ENCODE results near the gene CZIB.

The CZIB gene

GRCh38 chr1:53256511-53257453 is 36.3 kb upstream of the CZIB start:
- no peaks in the 10 kb centered on the region for H3K27me3 ChIP-seq (ENCODE audit: insufficient read depth, low read length, poor library complexity)
- H3K79me1 ChIP-seq (ENCODE audit: low read length) = no peaks in the 10 kb centered on the region
- H3K4me2 ChIP-seq (ENCODE audit: low read length) = no peak overlapping the region
- H3K23ac ChIP-seq (ENCODE audit: low read length) = no peak overlapping the region
- WGBS (ENCODE audit: extremely low coverage, insufficient coverage, low lambda C conversion rate) = no CpG with 5 or more reads among the region's 11 CpGs
- H2BK5ac ChIP-seq (ENCODE audit: low read length) = no peak overlapping the region
- no peaks in the 10 kb centered on the region for H3K79me2 ChIP-seq (ENCODE audit: control insufficient read depth, insufficient read depth, low read length)
- H3K4me3 ChIP-seq (ENCODE audit: low read length) = no peak overlapping the region
- no peak overlapping the region for H2BK15ac ChIP-seq (replicated peaks; ENCODE audit: low read depth)
- H3K4ac ChIP-seq (ENCODE audit: low read depth, low read length) = no peak overlapping the region
- H3K4me1 ChIP-seq (ENCODE audit: control insufficient read depth, low read depth, low read length) = no peaks in the 10 kb centered on the region
- no peak overlapping the region for H4K8ac ChIP-seq (ENCODE audit: low read depth, low read length)
- no peak for DNase-seq
- H3K18ac ChIP-seq (ENCODE audit: low read length) = no peak overlapping the region
- H3K9ac ChIP-seq (ENCODE audit: low read length) = no peak overlapping the region
- H3K56ac ChIP-seq (ENCODE audit: low read length) = no peak overlapping the region
- H3K27ac ChIP-seq (ENCODE audit: low read depth, low read length) = no peak overlapping the region
- no peak overlapping the region for H2BK120ac ChIP-seq (ENCODE audit: low read depth, low read length)
- H2AK5ac ChIP-seq (ENCODE audit: low read length) = no peak overlapping the region
- H3K36me3 ChIP-seq (ENCODE audit: control insufficient read depth, insufficient read depth, low read length) = peaks cover 42% of the 10 kb centered on the region
- no peak overlapping the region for H4K5ac ChIP-seq (ENCODE audit: low read length)

GRCh38 chr1:53255031-53255430 is 34.6 kb upstream of the CZIB start:
- Histone ChIP-seq H3K27ac (ENCODE audit: low read depth, low read length) (no peak overlapping the region), H3K9ac (ENCODE audit: low read length) (no peak overlapping the region), H3K4me2 (ENCODE audit: low read length) (no peak overlapping the region), H3K4me1 (ENCODE audit: control insufficient read depth, low read depth, low read length) (no peaks in the 10 kb centered on the region), H2BK15ac (replicated peaks; ENCODE audit: low read depth) (no peak overlapping the region), H3K27me3 (ENCODE audit: insufficient read depth, low read length, poor library complexity) (no peaks in the 10 kb centered on the region), H3K23ac (ENCODE audit: low read length) (no peak overlapping the region), H3K56ac (ENCODE audit: low read length) (no peak overlapping the region), H3K18ac (ENCODE audit: low read length) (no peak overlapping the region), H2BK120ac (ENCODE audit: low read depth, low read length) (no peak overlapping the region), H3K4ac (ENCODE audit: low read depth, low read length) (no peak overlapping the region), H4K5ac (ENCODE audit: low read length) (no peak overlapping the region), H4K8ac (ENCODE audit: low read depth, low read length) (no peak overlapping the region), H2AK5ac (ENCODE audit: low read length) (no peak overlapping the region), H3K79me2 (ENCODE audit: control insufficient read depth, insufficient read depth, low read length) (no peaks in the 10 kb centered on the region), H3K4me3 (ENCODE audit: low read length) (no peak overlapping the region), H3K79me1 (ENCODE audit: low read length) (no peaks in the 10 kb centered on the region), H2BK5ac (ENCODE audit: low read length) (no peak overlapping the region), H3K36me3 (ENCODE audit: control insufficient read depth, insufficient read depth, low read length) (peaks cover 42% of the 10 kb centered on the region)
- WGBS (ENCODE audit: extremely low coverage, insufficient coverage, low lambda C conversion rate) = no CpG with 5 or more reads among the region's 4 CpGs
- no peak for DNase-seq

GRCh38 chr1:53254011-53254640 is 33.7 kb upstream of the CZIB start:
- H3K27ac ChIP-seq (ENCODE audit: low read depth, low read length) = no peak overlapping the region
- no peak overlapping the region for H3K4me3 ChIP-seq (ENCODE audit: low read length)
- no peak overlapping the region for H4K5ac ChIP-seq (ENCODE audit: low read length)
- no peak for DNase-seq
- no peak overlapping the region for H3K4ac ChIP-seq (ENCODE audit: low read depth, low read length)
- no peak overlapping the region for H3K9ac ChIP-seq (ENCODE audit: low read length)
- no peak overlapping the region for H2AK5ac ChIP-seq (ENCODE audit: low read length)
- H2BK120ac ChIP-seq (ENCODE audit: low read depth, low read length) = no peak overlapping the region
- H2BK15ac ChIP-seq (replicated peaks; ENCODE audit: low read depth) = no peak overlapping the region
- WGBS (ENCODE audit: extremely low coverage, insufficient coverage, low lambda C conversion rate) = no CpG with 5 or more reads among the region's 4 CpGs
- H3K79me1 ChIP-seq (ENCODE audit: low read length) = no peaks in the 10 kb centered on the region
- H2BK5ac ChIP-seq (ENCODE audit: low read length) = no peak overlapping the region
- H3K4me1 ChIP-seq (ENCODE audit: control insufficient read depth, low read depth, low read length) = no peaks in the 10 kb centered on the region
- peaks cover 46% of the 10 kb centered on the region for H3K36me3 ChIP-seq (ENCODE audit: control insufficient read depth, insufficient read depth, low read length)
- no peaks in the 10 kb centered on the region for H3K79me2 ChIP-seq (ENCODE audit: control insufficient read depth, insufficient read depth, low read length)
- H3K56ac ChIP-seq (ENCODE audit: low read length) = no peak overlapping the region
- H4K8ac ChIP-seq (ENCODE audit: low read depth, low read length) = no peak overlapping the region
- no peak overlapping the region for H3K18ac ChIP-seq (ENCODE audit: low read length)
- H3K23ac ChIP-seq (ENCODE audit: low read length) = no peak overlapping the region
- no peak overlapping the region for H3K4me2 ChIP-seq (ENCODE audit: low read length)
- H3K27me3 ChIP-seq (ENCODE audit: insufficient read depth, low read length, poor library complexity) = no peaks in the 10 kb centered on the region

- no peak overlapping the region for H3K23ac ChIP-seq (ENCODE audit: low read length)
- no peak overlapping the region for H2BK120ac ChIP-seq (ENCODE audit: low read depth, low read length)
- H3K79me1 ChIP-seq (ENCODE audit: low read length) = no peaks in the 10 kb centered on the region
- H3K4ac ChIP-seq (ENCODE audit: low read depth, low read length) = no peak overlapping the region
- H4K8ac ChIP-seq (ENCODE audit: low read depth, low read length) = no peak overlapping the region
- no peak overlapping the region for H2BK15ac ChIP-seq (replicated peaks; ENCODE audit: low read depth)
- H2AK5ac ChIP-seq (ENCODE audit: low read length) = no peak overlapping the region
- no peak overlapping the region for H4K5ac ChIP-seq (ENCODE audit: low read length)
- no peak overlapping the region for H3K4me2 ChIP-seq (ENCODE audit: low read length)
- no peak overlapping the region for H3K27ac ChIP-seq (ENCODE audit: low read depth, low read length)
- no peak overlapping the region for H3K56ac ChIP-seq (ENCODE audit: low read length)
- H3K18ac ChIP-seq (ENCODE audit: low read length) = no peak overlapping the region
- H3K4me1 ChIP-seq (ENCODE audit: control insufficient read depth, low read depth, low read length) = no peaks in the 10 kb centered on the region
- no peak overlapping the region for H3K9ac ChIP-seq (ENCODE audit: low read length)
- peaks cover 38% of the 10 kb centered on the region for H3K36me3 ChIP-seq (ENCODE audit: control insufficient read depth, insufficient read depth, low read length)
- no peaks in the 10 kb centered on the region for H3K27me3 ChIP-seq (ENCODE audit: insufficient read depth, low read length, poor library complexity)
- no peak for DNase-seq
- 100% methylated on average over 3 of the region's 4 CpGs for WGBS (ENCODE audit: extremely low coverage, insufficient coverage, low lambda C conversion rate)
- no peak overlapping the region for H2BK5ac ChIP-seq (ENCODE audit: low read length)
- no peaks in the 10 kb centered on the region for H3K79me2 ChIP-seq (ENCODE audit: control insufficient read depth, insufficient read depth, low read length)
- no peak overlapping the region for H3K4me3 ChIP-seq (ENCODE audit: low read length)
Measured at GRCh38 chr1:53250325-53250724, 29.9 kb upstream of the CZIB start.

GRCh38 chr1:53249706-53250105 is 29.3 kb upstream of the CZIB start:
- H4K8ac ChIP-seq (ENCODE audit: low read depth, low read length) = no peak overlapping the region
- WGBS (ENCODE audit: extremely low coverage, insufficient coverage, low lambda C conversion rate) = no CpG with 5 or more reads among the region's 3 CpGs
- H3K27me3 ChIP-seq (ENCODE audit: insufficient read depth, low read length, poor library complexity) = no peaks in the 10 kb centered on the region
- no peak overlapping the region for H2BK15ac ChIP-seq (replicated peaks; ENCODE audit: low read depth)
- no peak overlapping the region for H3K56ac ChIP-seq (ENCODE audit: low read length)
- no peak overlapping the region for H3K18ac ChIP-seq (ENCODE audit: low read length)
- H3K4ac ChIP-seq (ENCODE audit: low read depth, low read length) = no peak overlapping the region
- no peak overlapping the region for H4K5ac ChIP-seq (ENCODE audit: low read length)
- no peak overlapping the region for H3K27ac ChIP-seq (ENCODE audit: low read depth, low read length)
- H3K79me1 ChIP-seq (ENCODE audit: low read length) = no peaks in the 10 kb centered on the region
- no peak overlapping the region for H3K23ac ChIP-seq (ENCODE audit: low read length)
- no peak overlapping the region for H3K4me2 ChIP-seq (ENCODE audit: low read length)
- H3K79me2 ChIP-seq (ENCODE audit: control insufficient read depth, insufficient read depth, low read length) = no peaks in the 10 kb centered on the region
- no peak overlapping the region for H3K9ac ChIP-seq (ENCODE audit: low read length)
- no peaks in the 10 kb centered on the region for H3K4me1 ChIP-seq (ENCODE audit: control insufficient read depth, low read depth, low read length)
- no peak overlapping the region for H2AK5ac ChIP-seq (ENCODE audit: low read length)
- no peak overlapping the region for H2BK120ac ChIP-seq (ENCODE audit: low read depth, low read length)
- no peak overlapping the region for H2BK5ac ChIP-seq (ENCODE audit: low read length)
- DNase-seq = no peak
- H3K36me3 ChIP-seq (ENCODE audit: control insufficient read depth, insufficient read depth, low read length) = peaks cover 36% of the 10 kb centered on the region
- no peak overlapping the region for H3K4me3 ChIP-seq (ENCODE audit: low read length)

All from mesendoderm (in vitro differentiated cells).